NCI-H1105 treated with DMSO at 0.1 percent for 48 hours (cell line): ENCODE data around the gene ZNF441.
A peak's percentile ranks its signal among the peaks of the same experiment; 100 is the strongest.
"Not testable (repeated sequence)": the region's sequence is repeated elsewhere in the genome, so short reads cannot be mapped to it uniquely, and the experiment has no call there.

Source experiments
- DNase-seq: peaks from one replicate; lab custom pipeline; 2025; lab: John Stamatoyannopoulos, UW

Gene ZNF441

GRCh38 chr19:11780431-11781020 lies 13.7 kb downstream of the ZNF441 start:
- DNase-seq = no peak

GRCh38 chr19:11781295-11782057 lies 14.7 kb downstream of the ZNF441 start:
- DNase-seq = no peak

- no peak for DNase-seq
These were observed 17.0 kb downstream of the ZNF441 start for GRCh38 chr19:11783767-11784166.

- no peak for DNase-seq
These were observed 17.6 kb downstream of the ZNF441 start for GRCh38 chr19:11784356-11784755.

- DNase-seq = no peak
These were observed 20.7 kb downstream of the ZNF441 start for GRCh38 chr19:11787536-11787935.

- DNase-seq = no peak
These were observed 26.1 kb downstream of the ZNF441 start for GRCh38 chr19:11792942-11793341.

- DNase-seq = peak; percentile 98
These were observed 30.7 kb downstream of the ZNF441 start for GRCh38 chr19:11797491-11797890.

GRCh38 chr19:11798391-11799330 lies 31.9 kb downstream of the ZNF441 start, which contains the start of gene ZNF491:
ZNF491 (plus strand) TSS chr19:11798523; CDS start chr19:11805954, 7,431 bp downstream.
- DNase-seq = peak; percentile 93

- no peak for DNase-seq
These were observed 39.7 kb downstream of the ZNF441 start for GRCh38 chr19:11806354-11807098.

- no peak for DNase-seq
These were observed 40.2 kb downstream of the ZNF441 start for GRCh38 chr19:11807099-11807380.

GRCh38 chr19:11813703-11814028 lies 46.9 kb downstream of the ZNF441 start:
- no peak for DNase-seq

GRCh38 chr19:11814029-11814699 lies 47.4 kb downstream of the ZNF441 start, which contains the start of gene ZNF440:
ZNF440 (plus strand) TSS chr19:11814273; CDS start chr19:11814448, 175 bp downstream.
- peak; percentile 90 for DNase-seq

GRCh38 chr19:11814700-11815035 lies 47.9 kb downstream of the ZNF441 start:
- no peak for DNase-seq

GRCh38 chr19:11821474-11822109 lies 54.8 kb downstream of the ZNF441 start:
- no peak for DNase-seq

- DNase-seq = not testable (repeated sequence)
These were observed 62.4 kb downstream of the ZNF441 start for GRCh38 chr19:11828957-11829876.

- DNase-seq = no peak
These were observed 65.6 kb downstream of the ZNF441 start for GRCh38 chr19:11832253-11832912.

GRCh38 chr19:11833541-11833940 lies 66.7 kb downstream of the ZNF441 start:
- no peak for DNase-seq
